SW480 (cell line): ENCODE data around the gene XPC.
"Not testable (repeated sequence)": the region's sequence is repeated elsewhere in the genome, so short reads cannot be mapped to it uniquely, and the experiment has no call there.

Experiments used
- DNase-seq: peaks from one replicate; pipeline ENCODE4 v3.0.0-alpha.2; 2016; ENCODE audit warnings: low spot score

The XPC gene

GRCh38 chr3:14178247-14179113, at the start of gene XPC, which contains the start of gene LSM3:
Gene XPC (minus strand): TSS chr3:14178601. CDS start chr3:14178568, 33 bp downstream.
Gene LSM3 (plus strand): TSS chr3:14178817. CDS start chr3:14178861, 44 bp downstream.
- DNase-seq: peak; percentile 98

GRCh38 chr3:14227856-14228255, 49.5 kb upstream of the XPC start:
- DNase-seq: no peak

GRCh38 chr3:14226351-14226750, 48.0 kb upstream of the XPC start:
- not testable (repeated sequence) for DNase-seq

- no peak for DNase-seq
These were observed 47.0 kb upstream of the XPC start for GRCh38 chr3:14225421-14225820.

GRCh38 chr3:14224895-14225294, 46.5 kb upstream of the XPC start:
- DNase-seq: peak; percentile 14

GRCh38 chr3:14223595-14223994, 45.2 kb upstream of the XPC start:
- DNase-seq: no peak

GRCh38 chr3:14222900-14223594, 44.6 kb upstream of the XPC start:
- no peak for DNase-seq

- no peak for DNase-seq
These were observed 44.1 kb upstream of the XPC start for GRCh38 chr3:14222457-14222856.

- DNase-seq: no peak
These were observed 43.5 kb upstream of the XPC start for GRCh38 chr3:14221902-14222301.

- DNase-seq: no peak
These were observed 42.5 kb upstream of the XPC start for GRCh38 chr3:14220933-14221332.

GRCh38 chr3:14218355-14218754, 40.0 kb upstream of the XPC start:
- no peak for DNase-seq

- no peak for DNase-seq
These were observed 38.1 kb upstream of the XPC start for GRCh38 chr3:14216257-14217048.

- no peak for DNase-seq
These were observed 36.4 kb upstream of the XPC start for GRCh38 chr3:14214764-14215163.

- DNase-seq: no peak
These were observed 34.8 kb upstream of the XPC start for GRCh38 chr3:14213066-14213774.

- DNase-seq: no peak
These were observed 33.6 kb upstream of the XPC start for GRCh38 chr3:14212032-14212431.

- no peak for DNase-seq
These were observed 33.2 kb upstream of the XPC start for GRCh38 chr3:14211621-14212020.

GRCh38 chr3:14210843-14211594, 32.6 kb upstream of the XPC start:
- DNase-seq: peak; percentile 27

- DNase-seq: no peak
These were observed 31.9 kb upstream of the XPC start for GRCh38 chr3:14210290-14210688.

GRCh38 chr3:14209581-14210289, 31.3 kb upstream of the XPC start:
- no peak for DNase-seq

GRCh38 chr3:14208977-14209394, 30.6 kb upstream of the XPC start:
- DNase-seq: no peak
